ENCODE results near the gene ANXA6.

DNA sequence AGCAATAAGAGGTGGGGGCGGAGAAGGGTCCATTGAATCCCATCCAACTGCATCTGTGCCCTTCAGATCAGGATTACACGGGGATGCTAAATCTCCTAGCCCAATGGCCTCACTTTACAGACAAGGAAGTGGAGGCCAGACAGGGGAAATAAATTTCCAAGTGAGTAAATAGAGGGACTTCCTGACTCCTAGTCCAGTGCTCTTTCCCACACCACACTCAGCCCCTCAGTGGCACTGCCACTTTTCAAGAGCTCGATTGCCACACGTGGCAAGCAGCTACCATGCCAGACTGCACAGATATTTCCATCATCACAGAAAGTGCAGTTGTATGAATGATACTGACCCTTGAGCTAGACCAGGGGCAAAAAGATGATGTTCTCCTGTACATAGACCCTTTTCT lies 68.6 kb downstream of the ANXA6 start:
- TF ChIP-seq, protein P1, sequence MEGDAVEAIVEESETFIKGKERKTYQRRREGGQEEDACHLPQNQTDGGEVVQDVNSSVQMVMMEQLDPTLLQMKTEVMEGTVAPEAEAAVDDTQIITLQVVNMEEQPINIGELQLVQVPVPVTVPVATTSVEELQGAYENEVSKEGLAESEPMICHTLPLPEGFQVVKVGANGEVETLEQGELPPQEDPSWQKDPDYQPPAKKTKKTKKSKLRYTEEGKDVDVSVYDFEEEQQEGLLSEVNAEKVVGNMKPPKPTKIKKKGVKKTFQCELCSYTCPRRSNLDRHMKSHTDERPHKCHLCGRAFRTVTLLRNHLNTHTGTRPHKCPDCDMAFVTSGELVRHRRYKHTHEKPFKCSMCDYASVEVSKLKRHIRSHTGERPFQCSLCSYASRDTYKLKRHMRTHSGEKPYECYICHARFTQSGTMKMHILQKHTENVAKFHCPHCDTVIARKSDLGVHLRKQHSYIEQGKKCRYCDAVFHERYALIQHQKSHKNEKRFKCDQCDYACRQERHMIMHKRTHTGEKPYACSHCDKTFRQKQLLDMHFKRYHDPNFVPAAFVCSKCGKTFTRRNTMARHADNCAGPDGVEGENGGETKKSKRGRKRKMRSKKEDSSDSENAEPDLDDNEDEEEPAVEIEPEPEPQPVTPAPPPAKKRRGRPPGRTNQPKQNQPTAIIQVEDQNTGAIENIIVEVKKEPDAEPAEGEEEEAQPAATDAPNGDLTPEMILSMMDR (IDR thresholded peaks at IDR 0.05; ENCODE audit: insufficient read depth, low read length), result no peak
- TF ChIP-seq, protein P2, sequence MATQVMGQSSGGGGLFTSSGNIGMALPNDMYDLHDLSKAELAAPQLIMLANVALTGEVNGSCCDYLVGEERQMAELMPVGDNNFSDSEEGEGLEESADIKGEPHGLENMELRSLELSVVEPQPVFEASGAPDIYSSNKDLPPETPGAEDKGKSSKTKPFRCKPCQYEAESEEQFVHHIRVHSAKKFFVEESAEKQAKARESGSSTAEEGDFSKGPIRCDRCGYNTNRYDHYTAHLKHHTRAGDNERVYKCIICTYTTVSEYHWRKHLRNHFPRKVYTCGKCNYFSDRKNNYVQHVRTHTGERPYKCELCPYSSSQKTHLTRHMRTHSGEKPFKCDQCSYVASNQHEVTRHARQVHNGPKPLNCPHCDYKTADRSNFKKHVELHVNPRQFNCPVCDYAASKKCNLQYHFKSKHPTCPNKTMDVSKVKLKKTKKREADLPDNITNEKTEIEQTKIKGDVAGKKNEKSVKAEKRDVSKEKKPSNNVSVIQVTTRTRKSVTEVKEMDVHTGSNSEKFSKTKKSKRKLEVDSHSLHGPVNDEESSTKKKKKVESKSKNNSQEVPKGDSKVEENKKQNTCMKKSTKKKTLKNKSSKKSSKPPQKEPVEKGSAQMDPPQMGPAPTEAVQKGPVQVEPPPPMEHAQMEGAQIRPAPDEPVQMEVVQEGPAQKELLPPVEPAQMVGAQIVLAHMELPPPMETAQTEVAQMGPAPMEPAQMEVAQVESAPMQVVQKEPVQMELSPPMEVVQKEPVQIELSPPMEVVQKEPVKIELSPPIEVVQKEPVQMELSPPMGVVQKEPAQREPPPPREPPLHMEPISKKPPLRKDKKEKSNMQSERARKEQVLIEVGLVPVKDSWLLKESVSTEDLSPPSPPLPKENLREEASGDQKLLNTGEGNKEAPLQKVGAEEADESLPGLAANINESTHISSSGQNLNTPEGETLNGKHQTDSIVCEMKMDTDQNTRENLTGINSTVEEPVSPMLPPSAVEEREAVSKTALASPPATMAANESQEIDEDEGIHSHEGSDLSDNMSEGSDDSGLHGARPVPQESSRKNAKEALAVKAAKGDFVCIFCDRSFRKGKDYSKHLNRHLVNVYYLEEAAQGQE (IDR thresholded peaks at IDR 0.05; ENCODE audit: insufficient replicate concordance, low read depth), result no peak
- no peak for TF ChIP-seq POLR2AphosphoS5 (IDR thresholded peaks at IDR 0.05; ENCODE audit: low read depth)
- TF ChIP-seq GABPA (IDR thresholded peaks at IDR 0.05; ENCODE audit: low read depth), result no peak
